ENCODE results near the gene SPRYD4. TPM values are rescaled to one million over a fixed set of nuclear protein-coding genes. Genes with fewer than 3 reads are reported as not detected.
"Not testable (repeated sequence)": the region's sequence is repeated elsewhere in the genome, so short reads cannot be mapped to it uniquely, and the experiment has no call there.

Gene SPRYD4
- total RNA-seq, 1 donor from 2014 or later, result 2.0 TPM

DNA sequence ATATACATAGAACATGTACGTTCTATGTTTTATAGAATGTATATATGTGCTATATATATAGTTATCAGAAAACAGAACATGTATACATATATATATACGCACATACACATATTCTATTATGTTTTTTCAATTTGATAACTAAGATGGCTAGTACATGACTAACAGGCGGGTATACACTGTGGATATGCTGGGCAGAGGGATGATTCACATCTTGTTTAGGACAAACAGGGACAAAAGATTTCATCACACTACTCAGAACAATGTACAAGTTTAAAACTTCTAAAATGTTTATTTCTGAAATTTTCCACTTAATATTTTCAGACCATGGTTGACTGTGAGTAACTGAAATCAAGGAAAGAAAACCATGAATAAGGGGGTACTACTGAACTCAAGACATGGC is 36.5 kb upstream of the SPRYD4 start:
- peaks cover 7% of the 10 kb centered on the region for H3K36me3 Mint-ChIP-seq (ENCODE audit: low read depth, unreplicated experiment)
- no peak for FAIRE-seq

DNA sequence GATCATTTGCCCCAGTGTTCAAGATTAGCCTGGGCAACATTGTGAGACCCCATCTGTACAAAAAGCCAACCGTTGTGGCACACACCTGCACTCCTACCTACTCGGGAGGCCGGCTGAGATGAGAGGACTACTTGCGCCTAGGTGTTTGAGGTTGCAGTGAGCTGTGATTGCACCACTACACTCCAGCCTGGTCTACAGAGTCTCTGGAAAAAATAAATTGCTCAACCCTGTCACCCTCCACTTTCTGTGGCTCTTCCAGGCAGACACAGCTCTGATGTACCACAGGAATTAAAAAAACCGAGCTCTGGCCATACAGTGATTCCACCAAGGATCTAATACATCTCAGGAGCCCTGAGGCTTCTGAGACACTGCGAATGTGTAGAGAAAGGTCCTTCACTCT is 33.5 kb upstream of the SPRYD4 start:
- no peak overlapping the region for H3K9ac ChIP-seq (ENCODE audit: low read length)
- no peak overlapping the region for H3K27ac ChIP-seq (ENCODE audit: low read depth, low read length)
- TF ChIP-seq CTCF (IDR thresholded peaks at IDR 0.05; ENCODE audit: insufficient read depth, low read depth, low read length) (no peak), EZH2 (IDR thresholded peaks at IDR 0.05; ENCODE audit: insufficient read depth, low read length) (no peak)
- Mint-ChIP-seq H3K27ac (ENCODE audit: unreplicated experiment) (no peak overlapping the region), H3K9me3 (ENCODE audit: unreplicated experiment) (no peaks in the 10 kb centered on the region), H3K4me3 (ENCODE audit: unreplicated experiment) (no peak overlapping the region), H3K36me3 (ENCODE audit: low read depth, unreplicated experiment) (peaks cover 2% of the 10 kb centered on the region), H3K27me3 (ENCODE audit: low read depth, unreplicated experiment) (no peaks in the 10 kb centered on the region), H3K4me1 (ENCODE audit: low read depth, unreplicated experiment) (no peaks in the 10 kb centered on the region)
- no peak overlapping the region for H2AFZ ChIP-seq (ENCODE audit: low read depth, low read length)
- H3K36me3 ChIP-seq (ENCODE audit: insufficient read depth, low read length), result peaks cover 6% of the 10 kb centered on the region
- no peaks in the 10 kb centered on the region for H3K27me3 ChIP-seq (ENCODE audit: insufficient read depth, low read length)
- no peak for FAIRE-seq
- no peaks in the 10 kb centered on the region for H3K9me3 ChIP-seq (ENCODE audit: insufficient read depth, low read depth, low read length)
- H3K4me2 ChIP-seq (ENCODE audit: low read length), result no peak overlapping the region
- no peaks in the 10 kb centered on the region for H4K20me1 ChIP-seq (ENCODE audit: insufficient read depth, low read length)
- H3K4me3 ChIP-seq (ENCODE audit: insufficient read depth, low read depth, low read length), result no peak overlapping the region
- DNase-seq (ENCODE audit: low read depth), result no peak
- H3K4me1 ChIP-seq (ENCODE audit: insufficient read depth, low read length), result no peaks in the 10 kb centered on the region
- peaks cover 35% of the 10 kb centered on the region for H3K79me2 ChIP-seq (ENCODE audit: insufficient read depth, low read length)

More for the DNA sequence above, 36.5 kb upstream of the SPRYD4 start:
- Mint-ChIP-seq H3K27ac (ENCODE audit: unreplicated experiment) (no peak overlapping the region), H3K4me3 (ENCODE audit: unreplicated experiment) (no peak overlapping the region), H3K27me3 (ENCODE audit: low read depth, unreplicated experiment) (no peaks in the 10 kb centered on the region), H3K4me1 (ENCODE audit: low read depth, unreplicated experiment) (no peaks in the 10 kb centered on the region), H3K9me3 (ENCODE audit: unreplicated experiment) (no peaks in the 10 kb centered on the region)
- no peak for TF ChIP-seq EZH2 (IDR thresholded peaks at IDR 0.05; ENCODE audit: insufficient read depth, low read length)
- no peak for TF ChIP-seq CTCF (IDR thresholded peaks at IDR 0.05; ENCODE audit: insufficient read depth, low read depth, low read length)
- no peaks in the 10 kb centered on the region for H3K27me3 ChIP-seq (ENCODE audit: insufficient read depth, low read length)
- H2AFZ ChIP-seq (ENCODE audit: low read depth, low read length), result no peak overlapping the region
- H3K36me3 ChIP-seq (ENCODE audit: insufficient read depth, low read length), result peaks cover 8% of the 10 kb centered on the region
- no peak for DNase-seq (ENCODE audit: low read depth)
- no peak overlapping the region for H3K4me3 ChIP-seq (ENCODE audit: insufficient read depth, low read depth, low read length)
- peaks cover 12% of the 10 kb centered on the region for H3K79me2 ChIP-seq (ENCODE audit: insufficient read depth, low read length)
- no peak overlapping the region for H3K9ac ChIP-seq (ENCODE audit: low read length)
- no peaks in the 10 kb centered on the region for H4K20me1 ChIP-seq (ENCODE audit: insufficient read depth, low read length)
- H3K4me2 ChIP-seq (ENCODE audit: low read length), result no peak overlapping the region
- no peaks in the 10 kb centered on the region for H3K4me1 ChIP-seq (ENCODE audit: insufficient read depth, low read length)
- no peaks in the 10 kb centered on the region for H3K9me3 ChIP-seq (ENCODE audit: insufficient read depth, low read depth, low read length)
- no peak overlapping the region for H3K27ac ChIP-seq (ENCODE audit: low read depth, low read length)

DNA sequence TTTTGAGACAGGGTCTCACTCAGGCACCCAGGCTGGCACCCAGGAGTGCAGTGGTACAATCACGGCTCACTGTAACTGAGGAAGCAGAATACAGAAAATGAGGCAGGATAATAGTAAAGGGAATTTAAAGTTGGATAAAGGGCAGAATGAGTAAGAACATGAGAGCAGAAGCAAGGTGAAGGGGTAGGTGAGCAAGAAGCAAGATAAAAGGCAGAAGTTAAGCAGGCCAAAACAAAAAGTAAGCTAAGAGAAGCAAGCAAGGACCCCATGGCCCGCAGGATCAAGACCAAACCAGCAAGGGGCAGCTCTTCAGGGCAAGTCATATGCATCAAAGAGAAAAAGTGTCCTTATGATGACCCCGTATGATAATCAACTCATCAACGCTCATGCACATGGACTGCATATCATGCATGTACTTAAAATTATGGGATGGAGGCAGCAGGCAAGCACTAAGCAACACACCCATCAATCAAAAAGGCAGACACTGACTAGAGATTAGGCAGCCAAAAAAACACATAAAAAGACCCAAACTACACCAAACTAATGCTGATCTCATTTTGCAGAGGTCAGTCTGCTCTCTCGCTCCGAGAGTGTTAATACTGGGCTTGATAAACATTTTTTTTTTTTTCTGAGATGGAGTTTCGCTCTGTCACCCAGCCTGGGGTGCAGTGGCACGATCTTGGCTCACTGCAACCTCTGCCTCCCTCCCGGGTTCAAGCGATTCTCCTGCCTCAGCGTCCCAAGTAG is 30.8 kb upstream of the SPRYD4 start:
- no peak overlapping the region for H3K27ac Mint-ChIP-seq (ENCODE audit: unreplicated experiment)
- Histone ChIP-seq H3K4me3 (ENCODE audit: insufficient read depth, low read depth, low read length) (no peak overlapping the region), H3K4me2 (ENCODE audit: low read length) (no peak overlapping the region), H3K79me2 (ENCODE audit: insufficient read depth, low read length) (peaks cover 36% of the 10 kb centered on the region), H3K27ac (ENCODE audit: low read depth, low read length) (no peak overlapping the region), H3K4me1 (ENCODE audit: insufficient read depth, low read length) (no peaks in the 10 kb centered on the region), H3K9me3 (ENCODE audit: insufficient read depth, low read depth, low read length) (no peaks in the 10 kb centered on the region), H3K36me3 (ENCODE audit: insufficient read depth, low read length) (peaks cover 6% of the 10 kb centered on the region), H3K9ac (ENCODE audit: low read length) (no peak overlapping the region), H3K27me3 (ENCODE audit: insufficient read depth, low read length) (no peaks in the 10 kb centered on the region), H4K20me1 (ENCODE audit: insufficient read depth, low read length) (no peaks in the 10 kb centered on the region), H2AFZ (ENCODE audit: low read depth, low read length) (no peak overlapping the region)
- no peaks in the 10 kb centered on the region for H3K9me3 Mint-ChIP-seq (ENCODE audit: unreplicated experiment)
- TF ChIP-seq EZH2 (IDR thresholded peaks at IDR 0.05; ENCODE audit: insufficient read depth, low read length) (no peak), CTCF (IDR thresholded peaks at IDR 0.05; ENCODE audit: insufficient read depth, low read depth, low read length) (no peak)
- no peaks in the 10 kb centered on the region for H3K27me3 Mint-ChIP-seq (ENCODE audit: low read depth, unreplicated experiment)
- no peaks in the 10 kb centered on the region for H3K4me1 Mint-ChIP-seq (ENCODE audit: low read depth, unreplicated experiment)
- peaks cover 2% of the 10 kb centered on the region for H3K36me3 Mint-ChIP-seq (ENCODE audit: low read depth, unreplicated experiment)
- DNase-seq (ENCODE audit: low read depth) (no peak), FAIRE-seq (no peak)
- H3K4me3 Mint-ChIP-seq (ENCODE audit: unreplicated experiment), result no peak overlapping the region

DNA sequence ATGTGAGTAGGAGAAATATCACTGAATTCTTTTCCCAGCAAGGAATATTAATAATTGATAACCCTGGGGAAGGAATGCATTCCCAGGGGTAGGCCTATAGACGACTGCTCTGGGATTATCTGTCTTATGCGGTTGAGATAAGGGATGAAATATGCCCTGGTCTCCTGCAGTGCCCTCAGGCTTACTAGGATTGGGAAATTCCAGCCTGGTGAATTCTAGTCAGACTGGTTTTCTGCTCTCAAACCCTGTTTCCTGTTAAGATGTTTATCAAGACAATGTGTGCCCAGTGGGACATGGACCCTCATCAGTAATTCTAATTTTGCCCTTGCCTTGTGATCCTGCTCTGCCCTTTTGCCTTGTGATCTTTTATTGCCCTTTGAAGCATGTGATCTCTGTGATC is 25.2 kb upstream of the SPRYD4 start:
- H3K9me3 ChIP-seq (ENCODE audit: insufficient read depth, low read depth, low read length); H2AFZ ChIP-seq (ENCODE audit: low read depth, low read length); H3K4me1 Mint-ChIP-seq (ENCODE audit: low read depth, unreplicated experiment); H3K36me3 ChIP-seq (ENCODE audit: insufficient read depth, low read length); H3K27me3 Mint-ChIP-seq (ENCODE audit: low read depth, unreplicated experiment); H4K20me1 ChIP-seq (ENCODE audit: insufficient read depth, low read length); H3K27ac Mint-ChIP-seq (ENCODE audit: unreplicated experiment); DNase-seq (ENCODE audit: low read depth); H3K27ac ChIP-seq (ENCODE audit: low read depth, low read length); H3K9me3 Mint-ChIP-seq (ENCODE audit: unreplicated experiment); H3K4me2 ChIP-seq (ENCODE audit: low read length); FAIRE-seq; H3K9ac ChIP-seq (ENCODE audit: low read length); H3K36me3 Mint-ChIP-seq (ENCODE audit: low read depth, unreplicated experiment); H3K27me3 ChIP-seq (ENCODE audit: insufficient read depth, low read length); H3K4me3 Mint-ChIP-seq (ENCODE audit: unreplicated experiment); H3K4me3 ChIP-seq (ENCODE audit: insufficient read depth, low read depth, low read length); H3K4me1 ChIP-seq (ENCODE audit: insufficient read depth, low read length): not testable (repeated sequence)
- peaks cover 21% of the 10 kb centered on the region for H3K79me2 ChIP-seq (ENCODE audit: insufficient read depth, low read length)
